Stimulated activated CD4-positive, alpha-beta T cell treated with anti-CD3 and anti-CD28 coated beads, Interleukin-4, amount 100 ng/mL, for 4 hours (primary cell): ENCODE measurements around the gene FREM2.

Source experiments
- DNase-seq, 2 experiments: peaks; one replicate each; pipeline ENCODE4 v3.0.0-alpha.2; 2020

The FREM2 gene

GRCh38 chr13:38767506-38768265 lies 80.8 kb downstream of the FREM2 start:
- DNase-seq, result no peak

DNA sequence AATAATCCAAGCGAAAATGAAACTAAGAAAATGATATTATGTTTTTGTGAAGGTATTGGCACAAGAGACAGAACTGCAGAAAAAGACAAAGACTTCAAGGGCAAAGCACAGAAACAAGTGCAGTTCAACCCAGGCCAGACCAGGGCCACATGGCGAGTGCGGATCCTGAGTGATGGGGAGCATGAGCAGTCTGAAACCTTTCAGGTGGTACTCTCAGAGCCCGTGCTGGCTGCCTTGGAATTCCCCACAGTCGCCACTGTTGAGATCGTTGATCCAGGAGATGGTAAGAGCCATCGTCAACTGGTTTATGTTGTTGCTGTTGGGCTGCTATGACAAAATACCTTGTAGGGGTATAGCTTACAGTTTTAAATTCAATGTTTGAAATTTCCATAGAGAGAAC lies 82.6 kb downstream of the FREM2 start:
- no peak for DNase-seq

DNA sequence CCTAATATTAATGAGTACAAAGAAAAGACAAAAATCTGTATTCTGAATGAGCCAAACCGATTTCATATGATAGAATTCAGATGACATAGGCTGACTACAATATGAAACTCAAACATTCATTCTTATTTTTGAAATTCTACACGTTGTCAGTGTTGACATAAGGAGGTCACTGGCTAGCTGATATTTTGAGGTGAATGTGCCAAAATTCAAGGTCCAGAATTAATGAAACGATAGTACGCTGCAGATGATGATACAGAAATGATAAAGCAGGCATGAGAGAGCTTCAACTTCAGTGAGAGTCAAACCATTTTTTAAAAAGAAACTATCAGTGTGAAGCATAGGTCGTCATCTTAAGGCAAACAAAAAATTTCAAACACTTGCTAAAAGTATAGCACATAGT lies 88.2 kb downstream of the FREM2 start:
- DNase-seq, result no peak

DNA sequence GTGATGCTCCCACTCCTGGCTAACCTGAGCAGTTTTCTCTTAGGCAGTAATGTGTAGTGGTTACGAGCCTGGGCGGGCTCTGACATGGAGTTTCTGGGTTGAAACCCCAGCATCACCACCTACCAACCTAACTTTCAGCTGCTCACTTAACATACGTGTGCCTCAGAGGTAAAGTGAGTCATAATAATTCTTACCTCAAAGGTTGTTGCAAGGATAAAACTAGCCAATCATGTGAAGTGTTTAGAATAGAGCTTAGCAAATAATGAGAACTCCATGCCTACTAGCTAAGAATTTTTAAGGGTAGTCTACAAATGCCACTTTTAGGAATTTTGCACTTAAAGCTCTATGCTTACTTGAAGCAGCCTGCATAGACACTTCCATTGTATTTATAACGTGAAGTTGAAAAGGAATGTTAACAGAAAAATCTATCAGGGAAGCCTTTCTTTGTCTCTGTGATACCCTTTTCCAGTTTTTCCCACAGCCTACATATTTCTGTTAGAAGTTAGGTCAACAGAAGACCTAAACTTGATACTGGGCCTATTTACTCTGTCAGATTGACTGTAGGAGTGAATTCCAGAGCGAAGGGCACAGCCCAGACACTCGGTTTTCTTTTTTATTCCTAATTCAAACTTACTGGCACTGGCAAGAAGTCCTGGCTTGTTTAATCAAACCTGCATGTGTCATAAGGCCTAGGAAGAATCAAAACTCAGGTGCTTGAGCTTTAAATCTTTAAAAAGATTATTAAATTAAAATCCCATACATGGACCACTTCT lies 90.7 kb downstream of the FREM2 start:
- DNase-seq, result no peak

DNA sequence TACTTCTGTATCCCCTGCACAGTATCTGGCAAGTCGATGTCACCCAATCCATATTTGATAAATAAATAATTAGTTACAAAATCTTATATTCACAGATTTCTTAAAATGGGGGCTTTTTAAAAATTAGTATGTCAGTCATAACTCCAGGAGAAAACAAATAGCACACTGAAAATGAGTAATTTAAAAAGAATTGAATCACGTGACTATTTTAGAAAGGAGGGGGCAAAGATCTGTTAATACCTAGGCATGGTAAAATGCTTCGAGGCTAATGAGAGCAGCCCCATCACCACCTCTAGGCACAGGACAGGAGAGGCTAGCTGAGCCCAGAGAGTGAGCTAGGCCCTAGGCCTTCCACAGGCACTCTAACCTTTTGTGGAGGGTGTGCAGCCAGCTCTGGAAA lies 94.7 kb downstream of the FREM2 start:
- no peak for DNase-seq

GRCh38 chr13:38784036-38784880 lies 97.4 kb downstream of the FREM2 start:
- DNase-seq, result no peak

DNA sequence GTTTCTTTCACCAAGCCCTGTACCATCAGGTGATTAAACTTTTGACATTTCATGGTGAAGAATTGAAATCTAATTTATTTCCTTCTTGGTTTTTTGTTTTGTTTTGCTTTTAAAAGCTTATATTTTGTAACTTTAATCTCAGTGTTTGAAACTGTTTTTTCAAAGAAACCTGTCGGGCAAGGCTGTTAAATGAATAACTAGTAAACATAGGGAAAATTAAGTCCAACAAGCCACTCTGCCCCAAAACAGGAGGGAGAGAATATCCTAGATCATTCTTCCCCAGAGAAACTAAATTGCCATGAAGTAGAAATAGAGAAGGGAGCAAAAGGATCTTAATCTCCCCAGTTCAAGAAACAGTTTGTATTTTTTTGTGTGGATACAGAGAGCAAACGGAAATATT lies 98.2 kb downstream of the FREM2 start:
- DNase-seq, result no peak

GRCh38 chr13:38785490-38785889 lies 98.6 kb downstream of the FREM2 start:
- DNase-seq, result no peak

GRCh38 chr13:38787550-38787949 lies 100.7 kb downstream of the FREM2 start:
- no peak for DNase-seq

GRCh38 chr13:38796890-38797289 lies 110.0 kb downstream of the FREM2 start:
- DNase-seq, result no peak

GRCh38 chr13:38803531-38803930 lies 116.7 kb downstream of the FREM2 start:
- no peak for DNase-seq

DNA sequence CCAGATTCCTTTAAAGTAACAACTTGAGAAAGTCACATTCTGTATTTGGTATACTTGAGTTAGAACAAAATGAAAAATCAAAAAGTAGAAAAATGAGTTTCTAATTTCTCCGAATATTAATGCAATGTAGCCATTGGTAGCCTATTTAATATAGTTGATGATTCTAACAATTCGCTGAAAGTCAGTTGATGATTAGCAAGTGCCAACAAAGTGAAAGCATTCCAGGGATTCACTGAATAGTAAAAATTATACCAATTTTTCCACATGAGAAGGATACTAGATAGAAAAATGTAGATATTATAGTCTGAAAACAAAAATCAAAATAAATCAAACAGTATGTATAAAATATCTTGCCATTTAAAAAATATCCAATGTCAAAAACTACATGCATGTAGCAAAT lies 117.2 kb downstream of the FREM2 start:
- no peak for DNase-seq

GRCh38 chr13:38804536-38804935 lies 117.7 kb downstream of the FREM2 start:
- DNase-seq, result no peak

GRCh38 chr13:38814331-38814730 lies 127.5 kb downstream of the FREM2 start:
- DNase-seq, result no peak

- DNase-seq, result no peak
Observed at GRCh38 chr13:38819053-38819452, 132.2 kb downstream of the FREM2 start.

- DNase-seq, result no peak
Observed at GRCh38 chr13:38819596-38819995, 132.7 kb downstream of the FREM2 start.

- DNase-seq, result no peak
Observed at GRCh38 chr13:38821770-38822551, 135.1 kb downstream of the FREM2 start.

GRCh38 chr13:38824342-38824741 lies 137.5 kb downstream of the FREM2 start:
- no peak for DNase-seq

GRCh38 chr13:38826182-38826813 lies 139.4 kb downstream of the FREM2 start:
- DNase-seq, result no peak

- DNase-seq, result no peak
Observed at GRCh38 chr13:38830442-38831045, 143.7 kb downstream of the FREM2 start.

DNA sequence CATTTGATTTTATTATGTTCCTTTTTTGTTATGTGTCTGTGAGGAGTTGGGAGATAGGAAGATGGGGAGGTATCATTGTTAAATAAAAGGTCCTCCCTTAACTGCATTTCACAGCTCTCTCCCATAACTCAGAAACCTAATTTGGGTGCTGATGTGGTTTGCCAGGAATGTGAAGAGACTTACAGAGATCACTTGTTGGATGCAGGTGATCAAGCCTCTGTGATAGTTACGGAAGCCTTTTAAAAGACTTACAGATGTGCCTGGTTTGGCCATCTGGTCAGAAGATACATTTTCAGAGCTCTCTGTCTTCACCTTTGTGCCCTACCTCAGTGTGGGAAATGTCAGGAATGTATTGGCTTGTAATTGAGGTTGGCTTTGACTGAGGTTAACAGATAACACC lies 157.7 kb downstream of the FREM2 start:
- DNase-seq, result no peak

- no peak for DNase-seq
Observed at GRCh38 chr13:38848360-38848759, 161.5 kb downstream of the FREM2 start.
